HepG2 (cell line): ENCODE data around the gene MLX. TPM values are rescaled to one million over a fixed set of nuclear protein-coding genes. Genes with fewer than 3 reads are reported as not detected.

Experiments
- ATAC-seq: fragments of 200-7000 bp; cut with Tn5 transposase; 3 replicates; pipeline ENCODE4 v1.9.1; 2020; ENCODE audit warnings: mild to moderate bottlenecking, moderate library complexity
- BruUV-seq: library from RNA; stranded (reverse); fragments of 400-500 nt; replicated peaks from 2 replicates; lab custom pipeline; 2021; lab: Mats Ljungman, UMichigan
- CTCF ChIA-PET: fragments of 300-600 bp; formaldehyde crosslinking; extraction: SDS; loops from one replicate; lab custom pipeline; 2021; ENCODE audit warnings: low total read pairs, inconsistent platforms, low intra/inter-chr PET ratio; lab: Yijun Ruan, JAX
- POLR2A ChIA-PET: fragments of 350-600 bp; sonication (Branson Sonifier 250); formaldehyde crosslinking; loops from one replicate; lab custom pipeline; 2020; ENCODE audit warnings: antibody characterized with exemption, inconsistent platforms; lab: Yijun Ruan, JAX
- DNase-seq: peaks from one replicate; pipeline ENCODE4 v3.0.0-alpha.2; 2015; ENCODE audit warnings: low spot score
- FAIRE-seq: peaks from 3 replicates; lab custom pipeline; 2011; peaks lifted over from hg19 to GRCh38; lab: Jason Lieb, UNC
- H2AFZ ChIP-seq: one replicate; pipeline ENCODE4 v1.6.1; 2011; ENCODE audit warnings: low read length, inconsistent platforms
- H3K27ac ChIP-seq: fragments of 300-600 bp; 3 replicates; pipeline ENCODE4 v1.8.0; 2011; ENCODE audit warnings: mixed run types, mild to moderate bottlenecking, mixed read lengths, low read length, inconsistent platforms; ENCODE audit not compliant: insufficient read depth; ENCODE audit errors: extremely low read length
- H3K27me3 ChIP-seq, 2 experiments: fragments of 200-600 bp in 1 of 2; 2 replicates in 1 of 2; 3 replicates in 1 of 2; pipeline versions ENCODE4 v1.6.0 to v1.8.0; 2011; ENCODE audit warnings: low read length in 2 of 2, mild to moderate bottlenecking in 2 of 2, moderate library complexity in 2 of 2, inconsistent platforms in 1 of 2; ENCODE audit not compliant: insufficient read depth in 2 of 2, control insufficient read depth in 1 of 2
- H3K36me3 ChIP-seq, 2 experiments: fragments of 200-600 bp in 1 of 2; replicated peaks in 1 of 2; 2 replicates in 1 of 2; 3 replicates in 1 of 2; pipeline versions ENCODE4 v1.5.1 to v1.8.0; 2011; ENCODE audit warnings: low read length in 2 of 2, inconsistent platforms in 1 of 2; ENCODE audit not compliant: insufficient read depth in 2 of 2, control insufficient read depth in 1 of 2
- H3K4me1 ChIP-seq: 2 replicates; pipeline ENCODE4 v1.5.1; 2012; ENCODE audit warnings: low read length, inconsistent platforms; ENCODE audit not compliant: insufficient read depth
- H3K4me2 ChIP-seq: 2 replicates; pipeline ENCODE4 v1.6.0; 2011; ENCODE audit warnings: low read depth, low read length, inconsistent platforms
- H3K4me3 ChIP-seq, 3 experiments: fragments of 200-600 bp in 1 of 3; sonication (generic), shearing (Covaris generic) in 1 of 3; replicated peaks in 1 of 3; 2 replicates each; pipeline ENCODE4 v1.5.1; 2011 to 2016; ENCODE audit warnings: low read length in 3 of 3, inconsistent platforms in 2 of 3, low read depth in 2 of 3, mild to moderate bottlenecking in 2 of 3, control low read depth in 1 of 3, mixed read lengths in 1 of 3; ENCODE audit not compliant: insufficient read depth in 1 of 3
- H3K79me2 ChIP-seq: one replicate; pipeline ENCODE4 v1.6.1; 2011; ENCODE audit warnings: low read length, inconsistent platforms; ENCODE audit not compliant: insufficient read depth
- H3K9ac ChIP-seq: 2 replicates; pipeline ENCODE4 v1.6.0; 2011; ENCODE audit warnings: mild to moderate bottlenecking, low read depth, low read length, inconsistent platforms; ENCODE audit not compliant: insufficient read depth
- H3K9me3 ChIP-seq: 2 replicates; pipeline ENCODE4 v1.5.1; 2012; ENCODE audit warnings: mild to moderate bottlenecking, low read length
- H4K20me1 ChIP-seq: 2 replicates; pipeline ENCODE4 v1.6.0; 2011; ENCODE audit warnings: inconsistent platforms, mild to moderate bottlenecking, low read length, moderate library complexity; ENCODE audit not compliant: insufficient read depth
- KLF15 ChIP-seq: sonication (generic); formaldehyde crosslinking; IDR thresholded peaks from 2 replicates; pipeline ENCODE4 v1.8.1; 2023; ENCODE audit warnings: borderline replicate concordance, mild to moderate bottlenecking, inconsistent platforms, missing genetic modification reagents, mixed read lengths
- ZFP62 ChIP-seq: sonication (generic); formaldehyde crosslinking; IDR thresholded peaks from 2 replicates; pipeline ENCODE4 v1.4.0; 2020; ENCODE audit warnings: missing genetic modification reagents
- ZFP90 ChIP-seq: sonication (generic); formaldehyde crosslinking; IDR thresholded peaks from 2 replicates; pipeline ENCODE4 v1.8.0; 2022; ENCODE audit warnings: missing genetic modification reagents, mild to moderate bottlenecking, inconsistent platforms, borderline replicate concordance
- ZMYM3 ChIP-seq: sonication (generic); formaldehyde crosslinking; IDR thresholded peaks from 2 replicates; pipeline ENCODE4 v1.5.1; 2020; ENCODE audit warnings: mild to moderate bottlenecking, missing genetic modification reagents
- WGBS: methylation state at CpG from one replicate; pipeline ENCODE4 v1.1.6; 2017; ENCODE audit warnings: low lambda C conversion rate; 5-methylcytosine and 5-hydroxymethylcytosine counted together
- in situ Hi-C: cut with HindIII; loops from 2 replicates; pipeline ENCODE4 v1.10.0; 2017; ENCODE audit warnings: low pct_unique_long_range_greater_than_20kb; ENCODE audit not compliant: extremely low pct_ligation_motif_present
- intact Hi-C: fragments of 100-400 bp; cut with micrococcal nuclease; formaldehyde crosslinking; loops from one replicate; pipeline ENCODE4 v1.10.0; 2022; ENCODE audit not compliant: unreplicated experiment
- polyA plus RNA-seq, 8 experiments: library from polyadenylated mRNA; depleted of rRNA in 3 of 8; stranded (reverse) in 7 of 8; unstranded in 1 of 8; fragments of >200 nt; fragmentation: Illumina TruSeq in 4 of 8; extraction: Trizol in 4 of 8; gene quantifications; 2 replicates each; pipeline versions ENCODE4 v1.2.1 to v1.2.3, GENCODE V29; 2011 to 2016; ENCODE audit warnings: low read depth in 4 of 8, missing spikeins in 1 of 8, mixed read lengths in 1 of 8; ENCODE audit not compliant: insufficient read depth in 1 of 8
- total RNA-seq, 5 experiments: library from RNA; depleted of rRNA; stranded (reverse); fragments of >200 nt; fragmentation: Illumina TruSeq; extraction: Trizol; gene quantifications; 2 replicates each; pipeline ENCODE4 v1.2.3, GENCODE V29; 2016; ENCODE audit warnings: low read depth in 1 of 5
- TF ChIP-seq, protein P1 (sequence below): sonication (generic); formaldehyde crosslinking; IDR thresholded peaks from 2 replicates; pipeline ENCODE4 v1.4.0; 2020; ENCODE audit warnings: missing genetic modification reagents
- TF ChIP-seq, protein P2 (sequence below): sonication (generic); formaldehyde crosslinking; IDR thresholded peaks from 2 replicates; pipeline ENCODE4 v1.4.0; 2020; ENCODE audit warnings: mild to moderate bottlenecking, missing genetic modification reagents
- TF ChIP-seq, protein P3 (sequence below): IDR thresholded peaks from 2 replicates; pipeline ENCODE4 v1.6.1; 2016; ENCODE audit warnings: low read depth, control low read depth
- TF ChIP-seq, protein P4 (sequence below): sonication (generic); formaldehyde crosslinking; IDR thresholded peaks from 2 replicates; pipeline ENCODE4 v1.8.1; 2023; ENCODE audit warnings: mild to moderate bottlenecking, inconsistent platforms, moderate library complexity, missing genetic modification reagents, borderline replicate concordance
- TF ChIP-seq, protein P5 (sequence below): sonication (generic); formaldehyde crosslinking; IDR thresholded peaks from 2 replicates; pipeline ENCODE4 v1.4.0; 2020; ENCODE audit warnings: missing genetic modification reagents, borderline replicate concordance

Gene MLX
- total and polyA plus RNA-seq, 2 of the 13 experiments (the other 11 are each of a cell fraction or from before 2014, with no cell fraction given), result 38.9 to 74.4 TPM

DNA sequence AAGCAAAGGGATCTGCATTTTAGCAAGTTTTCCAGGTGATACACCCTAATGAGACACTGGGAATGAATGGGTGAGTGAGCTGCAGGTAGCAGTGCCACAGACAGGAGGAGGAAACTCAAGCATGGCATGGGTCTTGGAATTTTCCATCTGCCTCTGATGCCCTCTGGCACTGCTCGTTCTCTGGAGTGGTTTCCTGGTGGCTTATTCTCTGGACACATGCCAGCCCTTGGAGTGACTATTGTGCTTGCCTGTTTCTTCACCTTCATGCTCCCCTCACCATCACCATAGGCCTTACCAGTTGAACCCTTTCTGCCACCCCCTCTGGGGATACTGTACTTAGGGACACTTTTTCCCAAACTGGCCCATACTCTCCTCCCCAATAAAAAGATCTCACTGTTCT, 3.4 kb upstream of the MLX start:
- Histone ChIP-seq H2AFZ (no peak overlapping the region), H3K27me3 (no peaks in the 10 kb centered on the region; a peak in 1 of 5 replicates), H3K79me2 (peaks cover 39% of the 10 kb centered on the region), H4K20me1 (no peaks in the 10 kb centered on the region), H3K27ac (peak overlapping the region; percentile 91), H3K4me1 (peaks cover 65% of the 10 kb centered on the region), H3K9me3 (no peaks in the 10 kb centered on the region), H3K36me3 (peaks cover 14 to 28% of the 10 kb centered on the region in 2 experiments), H3K4me2 (peak overlapping the region; percentile 82), H3K4me3 (peak overlapping the region; percentile 66 to 91 (median 79)), H3K9ac (peak overlapping the region; percentile 94)
- ChIA-PET POLR2A (interaction anchor here (0.6 to 8.5 kb wide), 12 partner anchors 10 to 259 kb away, joined by 3 to 128 read pairs (median 18); partner anchors contain the start of genes HSD17B1, NAGLU, PLEKHH3 and PSMC3IP), CTCF (no interaction called here)
- no peak for ATAC-seq
- 25% methylated on average over 1 of the region's 1 CpG for WGBS
- in situ Hi-C loops (no loop called here), intact Hi-C loops (no loop called here)
- no TSS peak for BruUV-seq
- FAIRE-seq, result no peak
- DNase-seq, result no peak
- TF ChIP-seq, protein P1, sequence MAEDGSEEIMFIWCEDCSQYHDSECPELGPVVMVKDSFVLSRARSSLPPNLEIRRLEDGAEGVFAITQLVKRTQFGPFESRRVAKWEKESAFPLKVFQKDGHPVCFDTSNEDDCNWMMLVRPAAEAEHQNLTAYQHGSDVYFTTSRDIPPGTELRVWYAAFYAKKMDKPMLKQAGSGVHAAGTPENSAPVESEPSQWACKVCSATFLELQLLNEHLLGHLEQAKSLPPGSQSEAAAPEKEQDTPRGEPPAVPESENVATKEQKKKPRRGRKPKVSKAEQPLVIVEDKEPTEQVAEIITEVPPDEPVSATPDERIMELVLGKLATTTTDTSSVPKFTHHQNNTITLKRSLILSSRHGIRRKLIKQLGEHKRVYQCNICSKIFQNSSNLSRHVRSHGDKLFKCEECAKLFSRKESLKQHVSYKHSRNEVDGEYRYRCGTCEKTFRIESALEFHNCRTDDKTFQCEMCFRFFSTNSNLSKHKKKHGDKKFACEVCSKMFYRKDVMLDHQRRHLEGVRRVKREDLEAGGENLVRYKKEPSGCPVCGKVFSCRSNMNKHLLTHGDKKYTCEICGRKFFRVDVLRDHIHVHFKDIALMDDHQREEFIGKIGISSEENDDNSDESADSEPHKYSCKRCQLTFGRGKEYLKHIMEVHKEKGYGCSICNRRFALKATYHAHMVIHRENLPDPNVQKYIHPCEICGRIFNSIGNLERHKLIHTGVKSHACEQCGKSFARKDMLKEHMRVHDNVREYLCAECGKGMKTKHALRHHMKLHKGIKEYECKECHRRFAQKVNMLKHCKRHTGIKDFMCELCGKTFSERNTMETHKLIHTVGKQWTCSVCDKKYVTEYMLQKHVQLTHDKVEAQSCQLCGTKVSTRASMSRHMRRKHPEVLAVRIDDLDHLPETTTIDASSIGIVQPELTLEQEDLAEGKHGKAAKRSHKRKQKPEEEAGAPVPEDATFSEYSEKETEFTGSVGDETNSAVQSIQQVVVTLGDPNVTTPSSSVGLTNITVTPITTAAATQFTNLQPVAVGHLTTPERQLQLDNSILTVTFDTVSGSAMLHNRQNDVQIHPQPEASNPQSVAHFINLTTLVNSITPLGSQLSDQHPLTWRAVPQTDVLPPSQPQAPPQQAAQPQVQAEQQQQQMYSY, result no peak
- TF ChIP-seq, protein P2, sequence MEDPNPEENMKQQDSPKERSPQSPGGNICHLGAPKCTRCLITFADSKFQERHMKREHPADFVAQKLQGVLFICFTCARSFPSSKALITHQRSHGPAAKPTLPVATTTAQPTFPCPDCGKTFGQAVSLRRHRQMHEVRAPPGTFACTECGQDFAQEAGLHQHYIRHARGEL (CRISPR knock-in tag), result 0 out of 2 replicates have a peak, but pooled peaks have one; percentile 0
- TF ChIP-seq ZFP90 (CRISPR knock-in tag) (no peak), ZMYM3 (CRISPR knock-in tag) (no peak), KLF15 (CRISPR knock-in tag) (no peak), ZFP62 (CRISPR knock-in tag) (no peak)
- TF ChIP-seq, protein P3, sequence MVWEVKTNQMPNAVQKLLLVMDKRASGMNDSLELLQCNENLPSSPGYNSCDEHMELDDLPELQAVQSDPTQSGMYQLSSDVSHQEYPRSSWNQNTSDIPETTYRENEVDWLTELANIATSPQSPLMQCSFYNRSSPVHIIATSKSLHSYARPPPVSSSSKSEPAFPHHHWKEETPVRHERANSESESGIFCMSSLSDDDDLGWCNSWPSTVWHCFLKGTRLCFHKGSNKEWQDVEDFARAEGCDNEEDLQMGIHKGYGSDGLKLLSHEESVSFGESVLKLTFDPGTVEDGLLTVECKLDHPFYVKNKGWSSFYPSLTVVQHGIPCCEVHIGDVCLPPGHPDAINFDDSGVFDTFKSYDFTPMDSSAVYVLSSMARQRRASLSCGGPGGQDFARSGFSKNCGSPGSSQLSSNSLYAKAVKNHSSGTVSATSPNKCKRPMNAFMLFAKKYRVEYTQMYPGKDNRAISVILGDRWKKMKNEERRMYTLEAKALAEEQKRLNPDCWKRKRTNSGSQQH (CRISPR knock-in tag), result 0 out of 2 replicates have a peak, but pooled peaks have one; percentile 2
- TF ChIP-seq, protein P4, sequence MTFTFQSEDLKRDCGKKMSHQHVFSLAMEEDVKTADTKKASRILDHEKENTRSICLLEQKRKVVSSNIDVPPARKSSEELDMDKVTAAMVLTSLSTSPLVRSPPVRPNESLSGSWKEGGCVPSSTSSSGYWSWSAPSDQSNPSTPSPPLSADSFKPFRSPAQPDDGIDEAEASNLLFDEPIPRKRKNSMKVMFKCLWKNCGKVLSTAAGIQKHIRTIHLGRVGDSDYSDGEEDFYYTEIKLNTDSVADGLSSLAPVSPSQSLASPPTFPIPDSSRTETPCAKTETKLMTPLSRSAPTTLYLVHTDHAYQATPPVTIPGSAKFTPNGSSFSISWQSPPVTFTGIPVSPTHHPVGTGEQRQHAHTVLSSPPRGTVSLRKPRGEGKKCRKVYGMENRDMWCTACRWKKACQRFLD, result no peak
- TF ChIP-seq, protein P5, sequence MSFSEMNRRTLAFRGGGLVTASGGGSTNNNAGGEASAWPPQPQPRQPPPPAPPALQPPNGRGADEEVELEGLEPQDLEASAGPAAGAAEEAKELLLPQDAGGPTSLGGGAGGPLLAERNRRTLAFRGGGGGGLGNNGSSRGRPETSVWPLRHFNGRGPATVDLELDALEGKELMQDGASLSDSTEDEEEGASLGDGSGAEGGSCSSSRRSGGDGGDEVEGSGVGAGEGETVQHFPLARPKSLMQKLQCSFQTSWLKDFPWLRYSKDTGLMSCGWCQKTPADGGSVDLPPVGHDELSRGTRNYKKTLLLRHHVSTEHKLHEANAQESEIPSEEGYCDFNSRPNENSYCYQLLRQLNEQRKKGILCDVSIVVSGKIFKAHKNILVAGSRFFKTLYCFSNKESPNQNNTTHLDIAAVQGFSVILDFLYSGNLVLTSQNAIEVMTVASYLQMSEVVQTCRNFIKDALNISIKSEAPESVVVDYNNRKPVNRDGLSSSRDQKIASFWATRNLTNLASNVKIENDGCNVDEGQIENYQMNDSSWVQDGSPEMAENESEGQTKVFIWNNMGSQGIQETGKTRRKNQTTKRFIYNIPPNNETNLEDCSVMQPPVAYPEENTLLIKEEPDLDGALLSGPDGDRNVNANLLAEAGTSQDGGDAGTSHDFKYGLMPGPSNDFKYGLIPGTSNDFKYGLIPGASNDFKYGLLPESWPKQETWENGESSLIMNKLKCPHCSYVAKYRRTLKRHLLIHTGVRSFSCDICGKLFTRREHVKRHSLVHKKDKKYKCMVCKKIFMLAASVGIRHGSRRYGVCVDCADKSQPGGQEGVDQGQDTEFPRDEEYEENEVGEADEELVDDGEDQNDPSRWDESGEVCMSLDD (CRISPR knock-in tag), result no peak
